Loucy (cell line): ENCODE measurements around the gene NUMB.

ENCODE experiments used
- H2AFZ ChIP-seq: fragments of 200-600 bp; sonication (generic); 2 replicates; pipeline ENCODE4 v1.6.0; 2016; ENCODE audit warnings: antibody characterized with exemption, mild to moderate bottlenecking, low read length, moderate library complexity
- H3F3A ChIP-seq: fragments of 200-600 bp; 2 replicates; pipeline ENCODE4 v1.6.0; 2016; ENCODE audit warnings: antibody characterized with exemption, low read depth, mild to moderate bottlenecking
- H3K27me3 ChIP-seq: fragments of 200-600 bp; sonication (generic); 2 replicates; pipeline ENCODE4 v1.6.1; 2014; ENCODE audit warnings: low read length, mild to moderate bottlenecking; ENCODE audit not compliant: insufficient read depth, poor library complexity, severe bottlenecking
- H3K36me3 ChIP-seq: fragments of 200-600 bp; sonication (generic); 2 replicates; pipeline ENCODE4 v1.6.1; 2016; ENCODE audit warnings: low read length; ENCODE audit not compliant: insufficient read depth
- H3K4me1 ChIP-seq: fragments of 200-600 bp; sonication (generic); 2 replicates; pipeline ENCODE4 v1.5.1; 2014; ENCODE audit warnings: low read length, mild to moderate bottlenecking; ENCODE audit not compliant: insufficient read depth, poor library complexity, severe bottlenecking
- H3K4me2 ChIP-seq: fragments of 200-600 bp; sonication (generic); 2 replicates; pipeline ENCODE4 v1.6.0; 2014; ENCODE audit warnings: antibody characterized with exemption, low read length, low read depth, mild to moderate bottlenecking; ENCODE audit not compliant: poor library complexity, severe bottlenecking
- H3K4me3 ChIP-seq: fragments of 200-600 bp; sonication (generic); 2 replicates; pipeline ENCODE4 v1.5.1; 2014; ENCODE audit warnings: low read length, mild to moderate bottlenecking, mixed read lengths; ENCODE audit not compliant: poor library complexity, severe bottlenecking
- H3K79me2 ChIP-seq: fragments of 200-600 bp; sonication (generic); 2 replicates; pipeline ENCODE4 v1.6.1; 2014; ENCODE audit warnings: low read length; ENCODE audit not compliant: insufficient read depth
- H3K9ac ChIP-seq: fragments of 200-600 bp; sonication (generic); 2 replicates; pipeline ENCODE4 v1.6.0; 2014; ENCODE audit warnings: mild to moderate bottlenecking, low read depth, low read length, moderate library complexity; ENCODE audit not compliant: poor library complexity, severe bottlenecking
- H3K9me2 ChIP-seq: fragments of 200-600 bp; sonication (generic); replicated peaks from 2 replicates; pipeline ENCODE4 v1.6.1; 2016; ENCODE audit warnings: low read depth, low read length, mixed read lengths
- H3K9me3 ChIP-seq: fragments of 200-600 bp; sonication (generic); 2 replicates; pipeline ENCODE4 v1.6.1; 2014; ENCODE audit warnings: mild to moderate bottlenecking, antibody characterized with exemption, low read length, low read depth; ENCODE audit not compliant: insufficient read depth
- H4K20me1 ChIP-seq: fragments of 200-600 bp; sonication (generic); 2 replicates; pipeline ENCODE4 v1.6.0; 2014; ENCODE audit warnings: antibody characterized with exemption, low read length, mild to moderate bottlenecking; ENCODE audit not compliant: insufficient read depth, poor library complexity, severe bottlenecking
- CTCF ChIP-seq: fragments of 200-600 bp; sonication (generic); conservative IDR thresholded peaks from 2 replicates; pipeline ENCODE4 v1.5.1; 2014; ENCODE audit warnings: mild to moderate bottlenecking, antibody characterized with exemption, low read length
- EZH2phosphoT487 ChIP-seq: fragments of 200-600 bp; IDR thresholded peaks from 2 replicates; pipeline ENCODE4 v1.6.1; 2018; ENCODE audit warnings: antibody characterized with exemption, mild to moderate bottlenecking, moderate library complexity, borderline replicate concordance

NUMB gene

DNA sequence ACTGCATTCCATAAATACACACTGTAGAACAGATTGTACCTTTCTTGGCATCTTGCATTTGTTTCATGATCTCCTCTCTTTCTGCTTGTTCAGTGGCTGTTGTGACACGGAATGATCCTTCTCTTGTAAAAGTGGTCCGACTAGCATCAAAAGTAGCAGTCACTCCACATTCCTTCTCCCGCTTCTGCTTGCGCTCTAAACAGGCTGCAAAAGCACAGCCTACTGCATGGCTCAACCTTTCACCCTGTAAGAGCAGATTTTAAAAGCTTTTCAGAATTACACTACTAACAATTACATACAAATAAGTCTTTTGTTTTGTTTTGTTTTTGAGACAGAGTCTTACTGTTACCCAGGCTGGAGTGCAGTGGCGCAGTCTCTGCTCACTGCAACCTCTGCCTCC, 171.3 kb downstream of the NUMB start:
- Histone ChIP-seq H3K36me3 (peaks cover 73% of the 10 kb centered on the region; the same call in 1 of the 2 replicates), H4K20me1 (no peaks in the 10 kb centered on the region)

GRCh38 chr14:73286598-73286997, 171.7 kb downstream of the NUMB start:
- Histone ChIP-seq H3K36me3 (peaks cover 74% of the 10 kb centered on the region; the same call in 1 of the 2 replicates), H3K9me2 (no peaks in the 10 kb centered on the region)

More for the DNA sequence above, 171.3 kb downstream of the NUMB start:
- Histone ChIP-seq H3K9ac (no peak overlapping the region), H2AFZ (no peak overlapping the region), H3K9me2 (no peaks in the 10 kb centered on the region), H3F3A (no peaks in the 10 kb centered on the region), H3K27me3 (no peaks in the 10 kb centered on the region), H3K79me2 (no peaks in the 10 kb centered on the region), H3K9me3 (no peaks in the 10 kb centered on the region), H3K4me3 (no peak overlapping the region), H3K4me1 (peaks cover 2% of the 10 kb centered on the region), H3K4me2 (no peak overlapping the region)
- TF ChIP-seq CTCF (no peak), EZH2phosphoT487 (no peak)

GRCh38 chr14:73285979-73286378, 172.4 kb downstream of the NUMB start:
- peaks cover 6% of the 10 kb centered on the region for H3K4me1 ChIP-seq
- H3F3A ChIP-seq = no peaks in the 10 kb centered on the region
- H4K20me1 ChIP-seq = no peaks in the 10 kb centered on the region
- no peaks in the 10 kb centered on the region for H3K79me2 ChIP-seq
- no peak overlapping the region for H2AFZ ChIP-seq
- H3K9ac ChIP-seq = no peak overlapping the region
- H3K4me3 ChIP-seq = no peak overlapping the region
- no peak for TF ChIP-seq CTCF
- no peak for TF ChIP-seq EZH2phosphoT487
- H3K4me2 ChIP-seq = no peak overlapping the region
- no peaks in the 10 kb centered on the region for H3K27me3 ChIP-seq
- no peaks in the 10 kb centered on the region for H3K9me2 ChIP-seq
- H3K36me3 ChIP-seq = peaks cover 81% of the 10 kb centered on the region; the same call in 1 of the 2 replicates
- H3K9me3 ChIP-seq = no peaks in the 10 kb centered on the region

More at GRCh38 chr14:73286598-73286997, 171.7 kb downstream of the NUMB start:
- H2AFZ ChIP-seq = no peak overlapping the region
- no peaks in the 10 kb centered on the region for H3K27me3 ChIP-seq
- H3F3A ChIP-seq = no peaks in the 10 kb centered on the region
- no peaks in the 10 kb centered on the region for H4K20me1 ChIP-seq
- peaks cover 6% of the 10 kb centered on the region for H3K4me1 ChIP-seq
- H3K9ac ChIP-seq = no peak overlapping the region
- H3K4me3 ChIP-seq = no peak overlapping the region
- no peaks in the 10 kb centered on the region for H3K79me2 ChIP-seq
- H3K4me2 ChIP-seq = no peak overlapping the region
- H3K9me3 ChIP-seq = no peaks in the 10 kb centered on the region
- TF ChIP-seq EZH2phosphoT487 (no peak), CTCF (no peak)
